ENCODE results near the gene DNAAF9. TPM values are rescaled to one million over a fixed set of nuclear protein-coding genes. Genes with fewer than 3 reads are reported as not detected.

Gene DNAAF9
- total RNA-seq, 3 donors from 2014 or later (not counting 1 experiment from before 2014, with no cell fraction given) = 4.1 to 6.9 (median 4.8) TPM

DNA sequence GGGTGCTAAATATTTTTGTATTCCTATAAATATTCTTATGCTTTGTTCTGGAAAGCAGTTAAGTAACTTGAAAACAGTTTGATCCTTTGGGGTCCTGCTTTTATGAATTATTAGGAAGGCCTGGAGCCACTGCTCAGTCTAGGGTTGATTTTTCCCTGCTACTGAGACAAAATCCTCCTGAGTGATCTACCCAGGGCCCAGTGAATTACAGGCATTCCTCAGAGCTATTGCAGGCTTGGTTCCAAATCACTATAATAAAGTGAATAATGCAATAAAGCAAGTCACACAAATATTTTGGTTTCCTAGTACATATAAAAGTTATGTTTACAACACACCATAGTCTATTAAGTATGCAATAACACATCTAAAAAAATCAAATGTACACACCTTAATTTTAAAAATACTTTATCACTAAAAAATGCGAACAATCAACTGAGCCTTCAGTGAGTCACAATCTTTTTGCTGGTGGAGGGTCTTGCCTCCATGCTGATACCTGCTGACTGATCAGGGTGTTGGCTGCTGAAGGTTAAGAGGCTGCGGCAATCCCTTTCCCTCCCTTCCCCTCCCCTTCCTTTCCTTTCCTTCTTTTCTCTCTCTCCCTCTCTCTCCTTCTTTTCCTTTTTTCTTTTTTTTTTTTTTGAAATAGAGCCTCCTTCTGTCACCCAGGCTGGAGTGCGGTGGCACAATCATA, 43.0 kb downstream of the DNAAF9 start:
- no peaks in the 10 kb centered on the region for H3K4me1 ChIP-seq (ENCODE audit: control insufficient read depth, insufficient read depth, low read length)
- ATAC-seq (no peak), DNase-seq (no peak)
- H3K4me1 Mint-ChIP-seq = no peaks in the 10 kb centered on the region
- no peaks in the 10 kb centered on the region for H3K9me3 Mint-ChIP-seq
- H3K27ac ChIP-seq (ENCODE audit: low read length) = no peak overlapping the region
- TF ChIP-seq, protein P1, sequence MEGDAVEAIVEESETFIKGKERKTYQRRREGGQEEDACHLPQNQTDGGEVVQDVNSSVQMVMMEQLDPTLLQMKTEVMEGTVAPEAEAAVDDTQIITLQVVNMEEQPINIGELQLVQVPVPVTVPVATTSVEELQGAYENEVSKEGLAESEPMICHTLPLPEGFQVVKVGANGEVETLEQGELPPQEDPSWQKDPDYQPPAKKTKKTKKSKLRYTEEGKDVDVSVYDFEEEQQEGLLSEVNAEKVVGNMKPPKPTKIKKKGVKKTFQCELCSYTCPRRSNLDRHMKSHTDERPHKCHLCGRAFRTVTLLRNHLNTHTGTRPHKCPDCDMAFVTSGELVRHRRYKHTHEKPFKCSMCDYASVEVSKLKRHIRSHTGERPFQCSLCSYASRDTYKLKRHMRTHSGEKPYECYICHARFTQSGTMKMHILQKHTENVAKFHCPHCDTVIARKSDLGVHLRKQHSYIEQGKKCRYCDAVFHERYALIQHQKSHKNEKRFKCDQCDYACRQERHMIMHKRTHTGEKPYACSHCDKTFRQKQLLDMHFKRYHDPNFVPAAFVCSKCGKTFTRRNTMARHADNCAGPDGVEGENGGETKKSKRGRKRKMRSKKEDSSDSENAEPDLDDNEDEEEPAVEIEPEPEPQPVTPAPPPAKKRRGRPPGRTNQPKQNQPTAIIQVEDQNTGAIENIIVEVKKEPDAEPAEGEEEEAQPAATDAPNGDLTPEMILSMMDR (IDR thresholded peaks at IDR 0.05) = no peak
- no peaks in the 10 kb centered on the region for H3K27me3 ChIP-seq (ENCODE audit: control insufficient read depth, insufficient read depth, low read length)
- no peaks in the 10 kb centered on the region for H3K27me3 Mint-ChIP-seq (ENCODE audit: low read depth in 2 of 2)
- no peak overlapping the region for H3K4me3 Mint-ChIP-seq
- H3K4me3 ChIP-seq (ENCODE audit: low read length) = no peak overlapping the region
- intact Hi-C loops (cut with micrococcal nuclease) = no loop called here
- H3K27ac Mint-ChIP-seq = no peak overlapping the region
- H3K36me3 ChIP-seq (ENCODE audit: control insufficient read depth, insufficient read depth, low read length) = no peaks in the 10 kb centered on the region
- 97% methylated on average over 3 of the region's 3 CpGs for WGBS (ENCODE audit: insufficient coverage)
- H3K9me3 ChIP-seq (ENCODE audit: control insufficient read depth, insufficient read depth, low read length) = no peaks in the 10 kb centered on the region
- no peaks in the 10 kb centered on the region for H3K36me3 Mint-ChIP-seq

DNA sequence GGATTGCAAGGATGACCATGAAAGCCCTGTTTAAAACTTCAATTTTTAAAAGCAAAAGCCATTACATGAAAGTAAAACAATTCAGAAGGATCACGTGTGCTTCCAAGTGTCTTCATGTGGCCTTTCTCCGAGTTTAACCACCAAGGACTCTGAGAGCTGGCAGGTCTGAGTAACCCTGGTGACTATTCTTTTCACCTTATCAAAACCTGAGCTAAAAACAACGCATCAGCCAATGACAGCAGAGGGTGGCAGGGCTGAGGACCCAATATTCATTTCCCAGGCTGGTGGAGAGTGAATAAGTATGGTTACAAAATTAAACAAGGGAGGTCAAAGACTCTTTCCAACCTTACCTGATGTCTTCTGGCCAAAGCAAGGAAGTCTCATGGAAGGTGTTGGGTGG, 46.7 kb downstream of the DNAAF9 start:
- Mint-ChIP-seq H3K4me1 (no peaks in the 10 kb centered on the region), H3K27me3 (ENCODE audit: low read depth in 2 of 2) (no peaks in the 10 kb centered on the region), H3K4me3 (no peak overlapping the region), H3K36me3 (no peaks in the 10 kb centered on the region), H3K27ac (no peak overlapping the region), H3K9me3 (no peaks in the 10 kb centered on the region)
- TF ChIP-seq, protein P1 (IDR thresholded peaks at IDR 0.05) = no peak
- Histone ChIP-seq H3K9me3 (ENCODE audit: control insufficient read depth, insufficient read depth, low read length) (no peaks in the 10 kb centered on the region), H3K4me3 (ENCODE audit: low read length) (no peak overlapping the region), H3K27me3 (ENCODE audit: control insufficient read depth, insufficient read depth, low read length) (no peaks in the 10 kb centered on the region), H3K4me1 (ENCODE audit: control insufficient read depth, insufficient read depth, low read length) (no peaks in the 10 kb centered on the region), H3K36me3 (ENCODE audit: control insufficient read depth, insufficient read depth, low read length) (no peaks in the 10 kb centered on the region), H3K27ac (ENCODE audit: low read length) (no peak overlapping the region)
- ATAC-seq = no peak
- intact Hi-C loops (cut with micrococcal nuclease) = no loop called here
- WGBS (ENCODE audit: insufficient coverage) = 80% methylated on average over 2 of the region's 3 CpGs
- no peak for DNase-seq

DNA sequence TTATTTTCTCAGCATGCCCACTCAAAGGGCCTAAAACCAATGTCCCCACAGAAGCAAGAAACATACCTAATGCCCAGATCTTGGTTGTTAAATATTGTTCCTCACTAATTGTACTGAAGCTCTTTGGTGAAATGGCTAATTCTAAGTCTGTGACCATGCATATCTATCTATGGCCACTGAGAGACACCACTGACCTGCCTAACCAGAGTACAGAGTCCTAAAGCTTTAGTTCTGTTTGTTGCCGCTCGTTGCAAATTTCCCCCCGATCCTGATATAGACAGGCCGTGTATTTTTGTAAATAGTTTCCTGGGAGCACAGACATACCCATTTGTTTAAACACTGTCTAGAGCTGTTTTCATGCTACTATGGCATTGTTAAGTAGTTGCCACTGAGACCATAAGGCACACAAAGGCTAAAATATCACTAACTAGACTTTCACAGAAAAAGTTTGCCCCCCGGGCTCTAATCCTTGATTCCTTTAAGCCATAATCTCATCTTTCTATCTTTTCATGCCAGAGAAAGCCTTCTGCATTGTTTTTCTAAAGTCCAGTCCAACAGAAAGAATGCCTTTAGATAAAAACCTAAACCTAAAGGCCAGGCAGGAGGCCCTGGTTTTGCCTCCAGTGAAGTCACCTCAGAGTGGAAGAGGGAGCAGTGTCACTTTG, 48.7 kb downstream of the DNAAF9 start:
- Histone ChIP-seq H3K4me3 (ENCODE audit: low read length) (no peak overlapping the region), H3K9me3 (ENCODE audit: control insufficient read depth, insufficient read depth, low read length) (no peaks in the 10 kb centered on the region), H3K27me3 (ENCODE audit: control insufficient read depth, insufficient read depth, low read length) (no peaks in the 10 kb centered on the region), H3K36me3 (ENCODE audit: control insufficient read depth, insufficient read depth, low read length) (no peaks in the 10 kb centered on the region), H3K27ac (ENCODE audit: low read length) (no peak overlapping the region), H3K4me1 (ENCODE audit: control insufficient read depth, insufficient read depth, low read length) (no peaks in the 10 kb centered on the region)
- H3K4me3 Mint-ChIP-seq = no peak overlapping the region
- H3K4me1 Mint-ChIP-seq = no peaks in the 10 kb centered on the region
- H3K27me3 Mint-ChIP-seq (ENCODE audit: low read depth in 2 of 2) = no peaks in the 10 kb centered on the region
- WGBS (ENCODE audit: insufficient coverage) = 98% methylated on average over 5 of the region's 5 CpGs
- DNase-seq = no peak
- H3K27ac Mint-ChIP-seq = no peak overlapping the region
- no peaks in the 10 kb centered on the region for H3K36me3 Mint-ChIP-seq
- H3K9me3 Mint-ChIP-seq = no peaks in the 10 kb centered on the region
- intact Hi-C loops (cut with micrococcal nuclease) = no loop called here
- ATAC-seq = no peak
- TF ChIP-seq, protein P1 (IDR thresholded peaks at IDR 0.05) = no peak

Other genes starting within 250 kb of the DNAAF9 start
- 10 to 100 TPM; 35.3 to 40.4 (median 37.1) TPM for gene FASTKD5, start 247.8 kb downstream of the DNAAF9 start, total RNA-seq
- gene UBOX5, start 247.8 kb downstream of the DNAAF9 start, total RNA-seq = 10 to 100 TPM in 2 of 3 donors, 1 to 10 TPM in 1; 8.8 to 11.1 (median 10.1) TPM
- 1 to 10 TPM; 3.1 to 4.6 (median 3.3) TPM for gene LZTS3, start 234.1 kb downstream of the DNAAF9 start, total RNA-seq
- gene DDRGK1, start 203.0 kb downstream of the DNAAF9 start, total RNA-seq = 10 to 100 TPM; 47.8 to 52.6 (median 52.4) TPM
- gene ITPA, start 198.2 kb downstream of the DNAAF9 start, total RNA-seq = 10 to 100 TPM; 49.6 to 53.2 (median 50.2) TPM
- gene SLC4A11, start 168.5 kb downstream of the DNAAF9 start, total RNA-seq = under 1 TPM; 0.31 to 0.68 (median 0.32) TPM
- gene ATRN, start 63.3 kb upstream of the DNAAF9 start, total RNA-seq = 10 to 100 TPM; 16.1 to 21.8 (median 19.3) TPM